Spleen (tissue), 11 donors: ENCODE results near the gene PANK4. TPM values are rescaled to one million over a fixed set of nuclear protein-coding genes. Genes with fewer than 3 reads are reported as not detected.

Experiments
- DNase-seq: peaks from one replicate; pipeline ENCODE4 v3.0.0-alpha.2; 2020
- H3K27ac ChIP-seq, 8 donors: fragments of 200-600 bp; sonication (generic) in 7 of 8; 1 replicate in 4 of 8; 2 replicates in 4 of 8; pipeline versions ENCODE4 v1.5.0 to v1.8.0; 2016 to 2021; ENCODE audit warnings: inconsistent platforms in 4 of 8, mild to moderate bottlenecking in 4 of 8, moderate library complexity in 1 of 8
- H3K27me3 ChIP-seq, 7 donors: fragments of 200-600 bp; sonication (generic) in 6 of 7; replicated peaks in 1 of 7; 1 replicate in 4 of 7; 2 replicates in 3 of 7; pipeline versions ENCODE4 v1.5.0 to v1.8.0; 2016 to 2021; ENCODE audit warnings: inconsistent platforms in 3 of 7, mild to moderate bottlenecking in 1 of 7
- H3K36me3 ChIP-seq, 6 donors: fragments of 200-600 bp; sonication (generic) in 5 of 6; 1 replicate in 4 of 6; 2 replicates in 2 of 6; pipeline versions ENCODE4 v1.5.0 to v1.8.0; 2016 to 2021; ENCODE audit warnings: inconsistent platforms in 2 of 6
- H3K4me1 ChIP-seq, 6 donors: fragments of 200-600 bp; sonication (generic) in 5 of 6; 1 replicate in 3 of 6; 2 replicates in 3 of 6; pipeline versions ENCODE4 v1.5.0 to v1.8.0; 2016 to 2021; ENCODE audit warnings: inconsistent platforms in 3 of 6
- H3K4me3 ChIP-seq, 8 donors: fragments of 200-600 bp; sonication (generic) in 7 of 8; 1 replicate in 4 of 8; 2 replicates in 4 of 8; pipeline versions ENCODE4 v1.5.0 to v1.8.0; 2016 to 2021; ENCODE audit warnings: inconsistent platforms in 4 of 8, mild to moderate bottlenecking in 4 of 8, moderate library complexity in 2 of 8
- H3K9me3 ChIP-seq, 8 donors: fragments of 200-600 bp; sonication (generic) in 7 of 8; 1 replicate in 4 of 8; 2 replicates in 4 of 8; pipeline versions ENCODE4 v1.5.0 to v1.8.0; 2016 to 2021; ENCODE audit warnings: inconsistent platforms in 4 of 8
- CTCF ChIP-seq, 11 experiments: fragments of 200-600 bp in 7 of 11; fragments of 450-650 bp in 4 of 11; sonication (generic) in 4 of 11; IDR thresholded peaks in 8 of 11; conservative IDR thresholded peaks in 3 of 11; 1 replicate in 7 of 11; 2 replicates in 4 of 11; pipeline versions ENCODE4 v1.4.0 to v1.8.0; 2016 to 2021; ENCODE audit warnings: antibody characterized with exemption in 11 of 11, inconsistent platforms in 4 of 11, mild to moderate bottlenecking in 1 of 11
- POLR2A ChIP-seq, 3 donors: fragments of 450-650 bp; IDR thresholded peaks; one replicate each; pipeline ENCODE4 v1.5.1; 2017; ENCODE audit warnings: antibody characterized with exemption in 3 of 3, mild to moderate bottlenecking in 1 of 3
- POLR2AphosphoS5 ChIP-seq, 3 donors: sonication (generic); formaldehyde crosslinking; IDR thresholded peaks; one replicate each; pipeline ENCODE4 v1.5.1; 2017; ENCODE audit warnings: antibody characterized with exemption in 3 of 3
- WGBS, 5 donors: extraction: QIAGEN DNeasy Blood & Tissue Kit in 3 of 5; methylation state at CpG; one replicate each; pipeline versions ENCODE4 v1.1.5 to v1.1.7; 2013 to 2018; 5-methylcytosine and 5-hydroxymethylcytosine counted together
- intact Hi-C: fragments of 100-400 bp; cut with DNase I; formaldehyde crosslinking; loops from one replicate; pipeline ENCODE4 v1.15.0; 2023; ENCODE audit warnings: low total_unique reads
- polyA plus RNA-seq, 3 donors: library from polyadenylated mRNA; stranded (reverse); fragments of 200-250 nt; gene quantifications; one replicate each; pipeline ENCODE4 v1.2.1, GENCODE V29; 2013
- total RNA-seq, 7 donors: library from RNA; depleted of rRNA in 3 of 7; stranded (reverse); fragments of >200 nt in 3 of 7; fragmentation: NEBNext Ultra II Directional in 4 of 7; extraction: Animal tissue kit (Norgen Biotek cat#: 25700) in 4 of 7; gene quantifications; one replicate each; pipeline versions ENCODE4 v1.1.0 to v1.2.1, GENCODE V29; 2016 to 2021
- donor health status: healthy with polysubstance abuse.
- donor health status: DM: no; HTN: no; CAD: no; lungs with moderate emphysema.
- donor health status: DM: no; HTN: no; CAD: no.
- donor health status: Bipolar disorder and iron deficiency.
- donor health status: healthy.
- donor health status: DM: no; HTN: no; CAD: no.
- donor health status: DM: yes; HTN: yes; CAD: no.

Gene PANK4
- total and polyA plus RNA-seq, 10 donors, result 13.8 to 49.5 (median 42.9) TPM

- Histone ChIP-seq H3K4me3 (no peak overlapping the region), H3K27me3 (peaks cover 0 to 39% (median 13%) of the 10 kb centered on the region in 7 donors), H3K4me1 (peaks cover 10 to 87% (median 57%) of the 10 kb centered on the region in 6 donors), H3K36me3 (no peaks in the 10 kb centered on the region), H3K27ac (peak overlapping the region in 2 of 8 donors; percentile 23 to 45), H3K9me3 (no peaks in the 10 kb centered on the region)
- no peak for DNase-seq
- peak in 2 of 3 donors; percentile 43 to 68 for TF ChIP-seq POLR2AphosphoS5 (IDR thresholded peaks at IDR 0.05)
- no peak for TF ChIP-seq CTCF (IDR thresholded peaks at IDR 0.05 in 8 of 11, conservative IDR thresholded peaks at IDR 0.05 in 3 of 11)
- no peak for TF ChIP-seq POLR2A (IDR thresholded peaks at IDR 0.05)
- intact Hi-C loops, result no loop called here
- WGBS, 5 donors, result 47 to 62% (median 51%) methylated on average over 11 to 19 of the region's 19 CpGs
Measured at GRCh38 chr1:2499986-2500596, 26.3 kb downstream of the PANK4 start.

GRCh38 chr1:2499260-2499659, 27.1 kb downstream of the PANK4 start:
- DNase-seq, result no peak
- Histone ChIP-seq H3K9me3 (no peaks in the 10 kb centered on the region), H3K36me3 (no peaks in the 10 kb centered on the region), H3K27me3 (peaks cover 0 to 32% (median 7%) of the 10 kb centered on the region in 7 donors), H3K4me1 (peaks cover 10 to 86% (median 58%) of the 10 kb centered on the region in 6 donors), H3K4me3 (no peak overlapping the region), H3K27ac (no peak overlapping the region)
- no peak for TF ChIP-seq POLR2A (IDR thresholded peaks at IDR 0.05)
- no peak for TF ChIP-seq CTCF (IDR thresholded peaks at IDR 0.05 in 8 of 11, conservative IDR thresholded peaks at IDR 0.05 in 3 of 11)
- no peak for TF ChIP-seq POLR2AphosphoS5 (IDR thresholded peaks at IDR 0.05)
- intact Hi-C loops, result no loop called here
- WGBS, 5 donors, result 62 to 74% (median 66%) methylated on average over 1 to 4 of the region's 4 CpGs

- intact Hi-C loops, result no loop called here
- Histone ChIP-seq H3K4me3 (no peak overlapping the region), H3K36me3 (no peaks in the 10 kb centered on the region), H3K27me3 (peaks cover 0 to 26% (median 4%) of the 10 kb centered on the region in 7 donors), H3K9me3 (no peaks in the 10 kb centered on the region), H3K27ac (no peak overlapping the region), H3K4me1 (peaks cover 10 to 86% (median 63%) of the 10 kb centered on the region in 6 donors)
- no peak for TF ChIP-seq POLR2A (IDR thresholded peaks at IDR 0.05)
- no peak for TF ChIP-seq CTCF (IDR thresholded peaks at IDR 0.05 in 8 of 11, conservative IDR thresholded peaks at IDR 0.05 in 3 of 11)
- no peak for TF ChIP-seq POLR2AphosphoS5 (IDR thresholded peaks at IDR 0.05)
- WGBS, 5 donors, result 81 to 88% (median 84%) methylated on average over 14 to 19 of the region's 19 CpGs; no CpG with 5 or more reads in 1 of the 5 donors
- no peak for DNase-seq
Measured at GRCh38 chr1:2498648-2499047, 27.7 kb downstream of the PANK4 start.

- Histone ChIP-seq H3K36me3 (no peaks in the 10 kb centered on the region), H3K9me3 (no peaks in the 10 kb centered on the region), H3K4me3 (no peak overlapping the region), H3K4me1 (peaks cover 10 to 92% (median 68%) of the 10 kb centered on the region in 6 donors), H3K27me3 (peaks cover 0 to 20% (median 0%) of the 10 kb centered on the region in 7 donors), H3K27ac (no peak overlapping the region)
- TF ChIP-seq CTCF (IDR thresholded peaks at IDR 0.05 in 8 of 11, conservative IDR thresholded peaks at IDR 0.05 in 3 of 11) (no peak), POLR2A (IDR thresholded peaks at IDR 0.05) (no peak), POLR2AphosphoS5 (IDR thresholded peaks at IDR 0.05) (no peak)
- no peak for DNase-seq
- intact Hi-C loops, result no loop called here
- WGBS, 5 donors, result 50 to 66% (median 58%) methylated on average over 3 to 4 of the region's 4 CpGs
Measured at GRCh38 chr1:2497891-2498290, 28.5 kb downstream of the PANK4 start.
